ENCODE results near the gene FAM200C. TPM values are rescaled to one million over a fixed set of nuclear protein-coding genes. Genes with fewer than 3 reads are reported as not detected.

The FAM200C gene
- total and polyA plus RNA-seq, 10 of the 15 experiments (the other 5 are each of a cell fraction or from before 2014, with no cell fraction given) = 1.0 to 5.4 (median 2.2) TPM

GRCh38 chr5:160390787-160391696 lies 8.8 kb downstream of the FAM200C start:
- CTCF ChIA-PET = interaction anchor here (0.7 to 10.2 kb wide), 28 partner anchors 9 to 947 kb away, joined by 3 to 101 read pairs (median 4); partner anchors contain the start of genes C1QTNF2 and FAM200C
- ATAC-seq (peak; percentile 69), FAIRE-seq (peak; percentile 75), DNase-seq (ENCODE audit: low read depth, low spot score) (no peak)
- Histone ChIP-seq H3K4me3 (no peak overlapping the region), H3K27me3 (replicated peaks in 1 of 2; ENCODE audit: control insufficient read depth in 2 of 2, insufficient read depth in 2 of 2, low read length in 1 of 2) (no peaks in the 10 kb centered on the region), H3K4me2 (ENCODE audit: control insufficient read depth, insufficient read depth) (no peak overlapping the region), H3K9ac (ENCODE audit: control insufficient read depth, insufficient read depth, low read length) (no peak overlapping the region), H2AFZ (ENCODE audit: control insufficient read depth, low read depth, low read length) (no peak overlapping the region), H4K20me1 (ENCODE audit: control insufficient read depth, insufficient read depth) (no peaks in the 10 kb centered on the region), H3K79me2 (ENCODE audit: control insufficient read depth, insufficient read depth, low read length) (no peaks in the 10 kb centered on the region), H3K27ac (ENCODE audit: control insufficient read depth, insufficient read depth) (no peak overlapping the region), H3K4me1 (ENCODE audit: control insufficient read depth, insufficient read depth, low read length) (no peaks in the 10 kb centered on the region), H3K9me3 (replicated peaks; ENCODE audit: control insufficient read depth, insufficient read depth, low read length) (no peaks in the 10 kb centered on the region; the same call in 1 of the 3 replicates), H3K36me3 (ENCODE audit: control insufficient read depth in 2 of 2, insufficient read depth in 2 of 2, low read length in 1 of 2) (no peaks in the 10 kb centered on the region)
- no TSS peak for BruUV-seq (replicated peaks)
- TF ChIP-seq RB1 (IDR thresholded peaks at IDR 0.05; ENCODE audit: borderline replicate concordance) (no peak), MYC (IDR thresholded peaks at IDR 0.05; ENCODE audit: insufficient read depth, insufficient read length, insufficient replicate concordance, low read length, severe bottlenecking) (no peak), CTCF (IDR thresholded peaks at IDR 0.05 in 2 of 3, conservative IDR thresholded peaks at IDR 0.05 in 1 of 3; ENCODE audit: control insufficient read depth in 2 of 3, extremely low read depth in 1 of 3, insufficient read depth in 1 of 3, low read depth in 3 of 3, low read length in 3 of 3) (peak; percentile 22 to 62 (median 30); a peak in 4 of 6 replicates), NR2F1 (conservative IDR thresholded peaks at IDR 0.05) (no peak), POU2F2 (IDR thresholded peaks at IDR 0.05; ENCODE audit: borderline replicate concordance, low read depth, low read length) (no peak), SMAD1 (IDR thresholded peaks at IDR 0.05; ENCODE audit: low read depth, partially characterized antibody) (no peak), SMC3 (IDR thresholded peaks at IDR 0.05; ENCODE audit: borderline replicate concordance, low read length) (peak; percentile 24; the same call in 1 of the 2 replicates), MXI1 (IDR thresholded peaks at IDR 0.05; ENCODE audit: low read depth, low read length) (no peak), TCF12 (IDR thresholded peaks at IDR 0.05; ENCODE audit: low read depth, low read length) (no peak), RAD21 (IDR thresholded peaks at IDR 0.05; ENCODE audit: insufficient read depth, low read depth, low read length) (peak; percentile 37; the same call in 1 of the 2 replicates), ESRRA (IDR thresholded peaks at IDR 0.05; ENCODE audit: low read length) (no peak), BMI1 (IDR thresholded peaks at IDR 0.05; ENCODE audit: borderline replicate concordance) (no peak), POLR2AphosphoS2 (IDR thresholded peaks at IDR 0.05; ENCODE audit: low read depth, low read length) (no peak)
- SMC1A ChIA-PET (ENCODE audit: uncharacterized antibody, unreplicated experiment) = interaction anchor here (0.6 to 6.2 kb wide), 12 partner anchors 8 to 396 kb away, joined by 3 to 42 read pairs (median 4); partner anchors contain the start of genes FAM200C, PTTG1 and SLU7
- WGBS (ENCODE audit: insufficient coverage, insufficient replicate concordance, low lambda C conversion rate, missing lambda C conversion rate) = 64% methylated on average over 7 of the region's 8 CpGs
- RAD21 ChIA-PET (ENCODE audit: unreplicated experiment) = interaction anchor here (0.6 to 1.5 kb wide), 10 partner anchors 12 to 370 kb away, joined by 3 to 19 read pairs (median 4); no protein-coding TSS in a partner anchor
- intact Hi-C loops (cut with micrococcal nuclease; ENCODE audit: unreplicated experiment) (loop anchor here (1.0 to 5.0 kb wide), 3 partner anchors 192 to 369 kb away; no protein-coding TSS in a partner anchor), in situ Hi-C loops (cut with MboI) (no loop called here)
- POLR2A ChIA-PET = interaction anchor here (1.2 kb wide), 1 partner anchor 28 kb away, joined by 4 read pairs; the partner anchor contains the start of gene SLU7
